RWPE2 (cell line): ENCODE results near the gene SRP9.

Experiments used
- ATAC-seq: fragments of 200-7000 bp; cut with Tn5 transposase; 3 replicates; pipeline ENCODE4 v1.9.1; 2021; ENCODE audit warnings: low read depth
- DNase-seq: peaks from one replicate; pipeline ENCODE4 v3.0.0-alpha.2; 2020; ENCODE audit warnings: low spot score
- H3K27ac ChIP-seq: fragments of 450-650 bp; 2 replicates; pipeline ENCODE4 v1.5.1; 2017; ENCODE audit warnings: mild to moderate bottlenecking; ENCODE audit not compliant: poor library complexity, severe bottlenecking
- H3K27me3 ChIP-seq: fragments of 250-450 bp; sonication (Bioruptor Pico); 2 replicates; pipeline ENCODE4 v1.5.1; 2021; ENCODE audit warnings: mild to moderate bottlenecking, moderate library complexity; ENCODE audit not compliant: insufficient read depth, poor library complexity, severe bottlenecking
- H3K36me3 ChIP-seq: fragments of 250-450 bp; sonication (Bioruptor Pico); 2 replicates; pipeline ENCODE4 v1.5.1; 2020; ENCODE audit warnings: low read depth, mild to moderate bottlenecking, moderate library complexity
- H3K4me1 ChIP-seq: fragments of 250-450 bp; sonication (Bioruptor Pico); 2 replicates; pipeline ENCODE4 v1.5.1; 2021; ENCODE audit warnings: mild to moderate bottlenecking, moderate library complexity; ENCODE audit not compliant: insufficient read depth, poor library complexity, severe bottlenecking
- H3K4me3 ChIP-seq: fragments of 250-450 bp; sonication (Bioruptor Pico); 2 replicates; pipeline ENCODE4 v1.5.1; 2021; ENCODE audit warnings: mild to moderate bottlenecking, moderate library complexity; ENCODE audit not compliant: severe bottlenecking
- H3K9me3 ChIP-seq: fragments of 250-450 bp; sonication (Bioruptor Pico); 2 replicates; pipeline ENCODE4 v1.5.1; 2021; ENCODE audit warnings: mild to moderate bottlenecking, moderate library complexity; ENCODE audit not compliant: severe bottlenecking
- TF ChIP-seq, protein P1 (sequence below): fragments of 450-650 bp; IDR thresholded peaks from one replicate; pipeline ENCODE4 v1.5.1; 2017; ENCODE audit warnings: mild to moderate bottlenecking, moderate library complexity; ENCODE audit not compliant: poor library complexity, severe bottlenecking

The SRP9 gene

DNA sequence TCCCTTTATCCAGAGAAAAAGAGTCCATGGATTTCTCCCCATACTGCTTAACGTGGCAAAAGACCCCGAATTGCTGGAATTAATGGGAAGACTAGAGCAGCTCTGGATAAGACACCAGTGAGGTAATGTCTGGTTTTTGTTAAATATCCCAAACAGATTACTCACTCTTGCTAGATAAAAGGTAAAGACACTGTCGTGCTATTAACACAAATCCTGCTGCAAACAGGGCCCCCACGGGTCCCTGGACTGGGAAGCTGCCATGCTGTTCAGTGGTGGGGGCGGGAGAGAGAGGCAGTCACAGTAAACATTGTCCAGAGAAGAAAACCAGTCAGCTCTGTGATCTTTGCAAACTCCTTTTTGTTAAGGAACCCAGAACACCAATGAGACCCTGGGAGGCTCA lies 15.2 kb upstream of the SRP9 start:
- DNase-seq, result no peak
- ATAC-seq, result no peak
- Histone ChIP-seq H3K4me1 (peaks cover under 1% of the 10 kb centered on the region), H3K36me3 (no peaks in the 10 kb centered on the region), H3K27me3 (no peaks in the 10 kb centered on the region), H3K9me3 (no peaks in the 10 kb centered on the region), H3K27ac (peak overlapping the region; percentile 13), H3K4me3 (no peak overlapping the region)
- TF ChIP-seq, protein P1, sequence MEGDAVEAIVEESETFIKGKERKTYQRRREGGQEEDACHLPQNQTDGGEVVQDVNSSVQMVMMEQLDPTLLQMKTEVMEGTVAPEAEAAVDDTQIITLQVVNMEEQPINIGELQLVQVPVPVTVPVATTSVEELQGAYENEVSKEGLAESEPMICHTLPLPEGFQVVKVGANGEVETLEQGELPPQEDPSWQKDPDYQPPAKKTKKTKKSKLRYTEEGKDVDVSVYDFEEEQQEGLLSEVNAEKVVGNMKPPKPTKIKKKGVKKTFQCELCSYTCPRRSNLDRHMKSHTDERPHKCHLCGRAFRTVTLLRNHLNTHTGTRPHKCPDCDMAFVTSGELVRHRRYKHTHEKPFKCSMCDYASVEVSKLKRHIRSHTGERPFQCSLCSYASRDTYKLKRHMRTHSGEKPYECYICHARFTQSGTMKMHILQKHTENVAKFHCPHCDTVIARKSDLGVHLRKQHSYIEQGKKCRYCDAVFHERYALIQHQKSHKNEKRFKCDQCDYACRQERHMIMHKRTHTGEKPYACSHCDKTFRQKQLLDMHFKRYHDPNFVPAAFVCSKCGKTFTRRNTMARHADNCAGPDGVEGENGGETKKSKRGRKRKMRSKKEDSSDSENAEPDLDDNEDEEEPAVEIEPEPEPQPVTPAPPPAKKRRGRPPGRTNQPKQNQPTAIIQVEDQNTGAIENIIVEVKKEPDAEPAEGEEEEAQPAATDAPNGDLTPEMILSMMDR, result no peak

DNA sequence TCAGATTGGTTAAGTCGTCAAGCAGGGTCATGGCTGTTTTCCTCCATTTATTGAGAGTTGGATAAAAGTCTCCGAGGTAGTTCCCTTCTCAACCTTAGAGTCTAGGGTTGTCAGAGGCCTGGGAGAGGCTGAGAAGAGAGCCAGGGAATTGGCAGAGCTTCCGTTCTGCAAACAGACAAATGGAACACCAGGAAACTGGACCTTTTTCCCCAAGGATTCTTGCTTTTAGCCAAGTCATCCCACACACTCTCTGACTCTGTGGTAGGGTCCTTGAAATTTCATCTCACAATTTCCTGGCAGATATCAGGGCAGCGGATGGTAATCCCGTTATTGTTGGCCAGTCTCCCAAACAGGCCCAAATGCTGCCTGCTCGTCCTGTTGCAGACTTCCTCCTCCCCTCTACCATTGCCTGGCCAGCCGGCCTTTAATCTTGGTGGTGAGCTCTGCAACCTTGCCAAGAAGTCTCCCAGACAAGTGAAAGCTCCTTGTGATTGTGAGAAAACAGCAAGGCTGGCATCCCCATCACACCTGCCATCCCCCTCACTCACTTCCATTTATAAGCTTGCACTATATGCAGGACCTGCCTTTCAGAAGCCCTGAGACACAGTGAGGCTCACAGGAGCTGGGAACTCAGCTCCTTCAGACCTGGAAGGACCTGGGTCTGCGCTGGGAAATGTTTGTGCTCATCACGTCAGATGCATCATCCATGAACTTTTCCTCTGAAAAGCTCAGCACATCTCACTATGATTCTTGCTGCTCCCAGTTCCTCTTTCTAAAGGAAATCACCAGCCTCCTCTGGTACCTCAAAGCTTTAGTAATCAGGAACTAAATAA lies 13.7 kb upstream of the SRP9 start:
- Histone ChIP-seq H3K27me3 (no peaks in the 10 kb centered on the region), H3K4me1 (peaks cover 6% of the 10 kb centered on the region), H3K9me3 (no peaks in the 10 kb centered on the region), H3K36me3 (no peaks in the 10 kb centered on the region), H3K27ac (no peak overlapping the region), H3K4me3 (no peak overlapping the region)
- ATAC-seq (no peak), DNase-seq (no peak)
- TF ChIP-seq, protein P1, result no peak

DNA sequence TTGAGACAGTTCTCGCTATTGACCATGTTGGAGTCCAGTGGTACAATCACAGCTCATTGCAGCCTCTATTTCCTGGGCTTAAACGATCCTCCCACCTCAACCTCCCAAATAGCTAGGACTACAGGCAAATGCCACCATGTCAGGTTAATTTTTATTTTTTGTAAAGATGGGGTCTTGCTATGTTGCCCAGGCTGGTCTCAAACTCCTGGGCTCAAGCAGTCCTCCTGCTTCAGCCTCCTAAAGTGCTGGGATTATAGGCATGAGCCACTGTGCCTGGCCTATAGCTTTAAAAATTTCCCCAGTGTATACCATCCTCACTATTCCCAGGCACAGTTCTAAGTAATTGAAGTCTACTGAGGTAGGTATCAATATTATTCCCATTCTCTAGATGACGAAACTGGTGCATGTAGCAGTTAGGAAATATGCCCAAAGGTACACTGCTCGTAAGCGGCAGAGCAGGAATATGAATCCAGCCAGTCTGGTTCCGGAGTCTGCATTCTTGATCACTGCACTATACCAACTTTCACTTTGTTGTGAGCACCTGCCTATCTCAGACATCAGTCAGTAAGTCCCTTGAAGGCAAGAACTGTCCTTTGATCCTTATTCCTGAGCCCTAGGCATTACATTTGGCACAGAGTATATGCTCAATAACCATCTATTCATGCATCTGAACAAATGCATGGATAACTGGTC lies 11.5 kb upstream of the SRP9 start:
- H3K4me1 ChIP-seq, result peaks cover 6% of the 10 kb centered on the region
- no peaks in the 10 kb centered on the region for H3K9me3 ChIP-seq
- TF ChIP-seq, protein P1, result no peak
- ATAC-seq (no peak), DNase-seq (no peak)
- no peaks in the 10 kb centered on the region for H3K27me3 ChIP-seq
- H3K4me3 ChIP-seq, result no peak overlapping the region
- H3K27ac ChIP-seq, result no peak overlapping the region
- no peaks in the 10 kb centered on the region for H3K36me3 ChIP-seq

DNA sequence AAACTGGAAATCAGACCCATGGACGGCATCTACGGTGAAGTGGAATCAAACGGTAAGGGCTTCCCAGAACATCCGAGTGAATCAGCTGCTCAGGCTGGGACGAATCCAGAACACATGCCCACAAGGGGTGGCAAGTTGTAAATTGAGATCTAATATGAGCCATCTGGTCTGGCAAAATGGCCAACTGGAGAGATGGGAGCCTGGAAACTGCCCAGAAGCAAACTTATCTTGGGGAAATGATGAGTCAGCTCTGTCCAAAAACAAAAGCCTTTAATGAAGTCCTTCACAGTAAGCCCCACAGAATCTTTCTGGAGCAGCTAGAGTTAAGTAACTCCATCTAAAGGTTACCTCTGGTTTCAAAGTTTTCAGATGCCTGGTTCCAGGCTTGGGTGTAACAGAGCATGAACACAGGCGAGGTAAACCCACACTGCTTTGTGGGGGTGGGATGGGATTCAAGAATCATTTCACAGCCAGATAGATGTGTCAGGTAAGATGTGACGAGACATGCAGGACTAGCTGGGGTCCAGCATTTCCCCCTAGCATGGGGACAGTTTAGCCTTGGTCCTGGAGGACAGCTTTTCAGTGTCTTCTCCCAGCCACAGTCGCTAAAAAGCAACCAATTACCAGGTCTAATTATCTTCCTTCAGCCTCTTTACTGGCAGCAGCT lies 10.5 kb upstream of the SRP9 start:
- no peak overlapping the region for H3K4me3 ChIP-seq

More for the DNA sequence above, 10.5 kb upstream of the SRP9 start:
- Histone ChIP-seq H3K36me3 (no peaks in the 10 kb centered on the region), H3K27me3 (no peaks in the 10 kb centered on the region), H3K4me1 (peaks cover 8% of the 10 kb centered on the region), H3K9me3 (no peaks in the 10 kb centered on the region), H3K27ac (peak overlapping the region; percentile 23)
- 0 out of 3 replicates have a peak, but pooled peaks have one; percentile 27 for ATAC-seq
- TF ChIP-seq, protein P1, result no peak
- DNase-seq, result no peak
